PC-9 (cell line): ENCODE measurements around the gene MXRA7.

Source experiments
- EZH2 ChIP-seq: fragments of 200-600 bp; sonication (generic); IDR thresholded peaks from 2 replicates; pipeline ENCODE4 v1.8.0; 2017; ENCODE audit warnings: antibody characterized with exemption, low read depth
- TF ChIP-seq, protein P1 (sequence below): fragments of 200-600 bp; sonication (generic); conservative IDR thresholded peaks from 2 replicates; pipeline ENCODE4 v1.6.1; 2017; ENCODE audit warnings: mixed run types, antibody characterized with exemption, mild to moderate bottlenecking, moderate library complexity

GRCh38 chr17:76640550-76641380, 70.0 kb downstream of the MXRA7 start:
- TF ChIP-seq, protein P1, sequence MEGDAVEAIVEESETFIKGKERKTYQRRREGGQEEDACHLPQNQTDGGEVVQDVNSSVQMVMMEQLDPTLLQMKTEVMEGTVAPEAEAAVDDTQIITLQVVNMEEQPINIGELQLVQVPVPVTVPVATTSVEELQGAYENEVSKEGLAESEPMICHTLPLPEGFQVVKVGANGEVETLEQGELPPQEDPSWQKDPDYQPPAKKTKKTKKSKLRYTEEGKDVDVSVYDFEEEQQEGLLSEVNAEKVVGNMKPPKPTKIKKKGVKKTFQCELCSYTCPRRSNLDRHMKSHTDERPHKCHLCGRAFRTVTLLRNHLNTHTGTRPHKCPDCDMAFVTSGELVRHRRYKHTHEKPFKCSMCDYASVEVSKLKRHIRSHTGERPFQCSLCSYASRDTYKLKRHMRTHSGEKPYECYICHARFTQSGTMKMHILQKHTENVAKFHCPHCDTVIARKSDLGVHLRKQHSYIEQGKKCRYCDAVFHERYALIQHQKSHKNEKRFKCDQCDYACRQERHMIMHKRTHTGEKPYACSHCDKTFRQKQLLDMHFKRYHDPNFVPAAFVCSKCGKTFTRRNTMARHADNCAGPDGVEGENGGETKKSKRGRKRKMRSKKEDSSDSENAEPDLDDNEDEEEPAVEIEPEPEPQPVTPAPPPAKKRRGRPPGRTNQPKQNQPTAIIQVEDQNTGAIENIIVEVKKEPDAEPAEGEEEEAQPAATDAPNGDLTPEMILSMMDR = no peak
- TF ChIP-seq EZH2 = no peak
